Stimulated activated naive B cell treated with anti-CD40 and anti-IgM and Interleukin-4, amounts not matched to agents 10 μg/mL and 1 μg/mL and 100 μg/mL, for 72 hours (primary cell): ENCODE measurements around the gene ELAVL1.

Experiments
- ATAC-seq, 2 donors: fragments of 150-1000 bp; cut with Tn5 transposase; replicated peaks; 2 replicates each; pipeline ENCODE4 v1.10.0; 2021; ENCODE audit warnings: moderate library complexity in 1 of 2
- DNase-seq: peaks from one replicate; pipeline ENCODE4 v3.0.0; 2021
- H3K27ac Mint-ChIP-seq: one replicate; pipeline ENCODE4 v1.8.0; 2022; ENCODE audit warnings: mild to moderate bottlenecking, mixed read lengths
- H3K27me3 Mint-ChIP-seq, 2 donors: one replicate each; pipeline ENCODE4 v1.8.0; 2022; ENCODE audit warnings: mixed read lengths in 2 of 2
- H3K36me3 Mint-ChIP-seq, 2 donors: one replicate each; pipeline ENCODE4 v1.8.0; 2022; ENCODE audit warnings: mixed read lengths in 2 of 2, mild to moderate bottlenecking in 1 of 2
- H3K4me1 Mint-ChIP-seq, 2 donors: one replicate each; pipeline ENCODE4 v1.8.0; 2022; ENCODE audit warnings: mixed read lengths in 2 of 2, mild to moderate bottlenecking in 1 of 2
- H3K4me3 Mint-ChIP-seq, 2 donors: one replicate each; pipeline ENCODE4 v1.8.0; 2022; ENCODE audit warnings: mild to moderate bottlenecking in 2 of 2, mixed read lengths in 2 of 2, moderate library complexity in 1 of 2
- H3K9me3 Mint-ChIP-seq, 2 donors: one replicate each; pipeline ENCODE4 v1.8.0; 2022; ENCODE audit warnings: mixed read lengths in 2 of 2, mild to moderate bottlenecking in 1 of 2

ELAVL1 gene

GRCh38 chr19:7926021-7926726 lies 79.3 kb downstream of the ELAVL1 start, which contains the start of gene CTXN1:
Gene CTXN1, minus strand, starts transcription at chr19:7926135. Its CDS starts 597 bp downstream, at chr19:7925538.
- peaks cover 31 to 47% of the 10 kb centered on the region in 2 donors for H3K36me3 Mint-ChIP-seq
- peak; percentile 52 to 63 for ATAC-seq
- no peak for DNase-seq
- peaks cover 0 to 8% of the 10 kb centered on the region in 2 donors for H3K27me3 Mint-ChIP-seq
- H3K4me3 Mint-ChIP-seq, result peak within 1 kb of the TSS; percentile 83 to 84
- H3K4me1 Mint-ChIP-seq, result peaks cover 24 to 43% of the 10 kb centered on the region in 2 donors
- H3K9me3 Mint-ChIP-seq, result no peaks in the 10 kb centered on the region
- peak within 1 kb of the TSS; percentile 92 for H3K27ac Mint-ChIP-seq

DNA sequence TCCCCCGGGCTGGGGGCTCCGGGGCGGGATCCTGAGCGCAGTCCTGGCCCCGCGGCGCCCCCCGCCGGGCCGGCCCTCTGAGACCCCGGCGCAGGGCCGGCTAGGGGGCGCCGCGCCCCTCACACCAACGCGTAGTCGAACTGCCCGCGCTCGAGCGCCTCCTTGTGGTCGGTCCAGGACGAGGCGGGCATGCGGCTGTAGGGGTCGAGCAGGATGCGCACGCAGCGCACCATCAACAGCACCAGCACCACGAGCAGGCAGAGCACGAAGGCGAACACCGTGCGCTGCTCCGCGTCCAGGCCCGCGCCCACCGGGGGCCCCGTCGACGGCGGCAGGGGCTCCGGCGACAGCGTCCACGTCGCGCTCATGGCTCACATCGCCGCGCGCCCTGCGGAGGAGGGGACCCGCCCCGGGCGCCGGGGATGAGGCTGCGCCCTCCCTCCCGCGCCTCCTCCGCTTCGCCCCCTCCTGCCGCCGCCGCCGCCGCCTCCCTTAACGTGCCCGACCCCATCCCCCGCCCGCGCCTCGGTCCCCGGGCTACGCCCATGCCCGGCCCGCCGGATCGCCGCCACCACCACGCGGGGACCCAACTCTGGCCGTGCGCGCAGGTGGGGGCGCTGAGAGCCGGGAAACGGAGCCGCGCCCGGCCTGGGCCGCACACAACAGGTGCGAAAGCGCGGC lies 80.1 kb downstream of the ELAVL1 start:
- ATAC-seq (peak; percentile 43 to 51), DNase-seq (peak; percentile 63)
- Mint-ChIP-seq H3K4me3 (peak overlapping the region; percentile 83 to 84), H3K27ac (peak overlapping the region; percentile 92), H3K4me1 (peaks cover 26 to 49% of the 10 kb centered on the region in 2 donors), H3K27me3 (peaks cover 0 to 8% of the 10 kb centered on the region in 2 donors), H3K36me3 (peaks cover 31 to 39% of the 10 kb centered on the region in 2 donors), H3K9me3 (no peaks in the 10 kb centered on the region)

- Mint-ChIP-seq H3K4me3 (no peak overlapping the region), H3K27ac (no peak overlapping the region), H3K4me1 (peaks cover 31 to 54% of the 10 kb centered on the region in 2 donors), H3K36me3 (peaks cover 31 to 41% of the 10 kb centered on the region in 2 donors), H3K9me3 (no peaks in the 10 kb centered on the region), H3K27me3 (peaks cover 4 to 14% of the 10 kb centered on the region in 2 donors)
- ATAC-seq (no peak), DNase-seq (no peak)
Observed at GRCh38 chr19:7924651-7925170, 80.7 kb downstream of the ELAVL1 start.

- Mint-ChIP-seq H3K27ac (peak overlapping the region; percentile 59), H3K4me1 (peaks cover 33 to 54% of the 10 kb centered on the region in 2 donors), H3K9me3 (no peaks in the 10 kb centered on the region), H3K36me3 (peaks cover 27 to 38% of the 10 kb centered on the region in 2 donors), H3K27me3 (peaks cover 7 to 18% of the 10 kb centered on the region in 2 donors), H3K4me3 (peak overlapping the region in 1 of 2 donors; percentile 75)
- no peak for ATAC-seq
- DNase-seq, result no peak
Observed at GRCh38 chr19:7924241-7924640, 81.2 kb downstream of the ELAVL1 start.

DNA sequence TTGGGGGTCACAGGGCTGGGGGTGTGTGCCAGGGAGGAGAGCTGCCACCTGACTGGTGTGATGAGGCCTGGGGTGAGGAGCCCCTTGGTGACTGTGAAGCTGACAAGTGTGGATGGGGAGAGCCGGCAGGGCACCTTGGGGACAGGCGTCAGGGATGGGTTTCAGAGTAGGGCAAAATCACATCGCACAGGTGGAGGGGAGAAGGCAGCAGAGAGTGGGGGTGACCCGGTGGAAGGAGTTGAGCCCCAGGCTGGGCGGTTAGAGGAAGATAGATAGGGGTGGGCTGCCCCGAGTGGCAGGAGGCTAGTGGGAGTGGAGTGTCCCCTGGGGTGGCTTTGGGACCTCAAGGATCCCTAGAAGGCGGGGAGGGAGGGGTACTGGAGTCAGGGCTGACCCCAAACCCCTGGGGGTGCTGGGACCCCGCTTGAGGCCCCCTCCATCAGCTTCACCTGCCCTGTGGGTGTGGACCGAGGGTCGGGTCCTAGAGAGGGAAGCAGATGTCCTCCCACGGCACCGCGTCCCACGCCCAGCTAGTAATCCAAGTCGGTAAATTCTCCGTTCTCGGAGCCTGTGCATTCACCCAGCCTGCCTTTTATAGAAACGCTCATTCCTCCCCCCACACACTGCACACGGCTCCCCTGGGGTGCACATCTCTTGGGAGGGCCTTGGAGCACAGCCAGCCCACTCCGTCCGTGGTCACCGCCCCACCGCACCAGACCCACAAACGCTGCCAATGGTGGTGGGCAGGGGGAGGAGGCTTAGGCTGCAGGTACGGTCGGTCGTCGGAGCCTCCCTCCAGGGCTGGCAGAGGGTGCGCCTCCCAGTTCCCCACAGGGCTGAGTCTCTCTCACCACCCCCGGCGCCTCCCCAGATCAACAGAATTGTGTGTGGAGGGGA lies 81.9 kb downstream of the ELAVL1 start:
- DNase-seq (no peak), ATAC-seq (no peak)
- H3K4me3 Mint-ChIP-seq, result no peak overlapping the region
- peaks cover 8 to 25% of the 10 kb centered on the region in 2 donors for H3K27me3 Mint-ChIP-seq
- H3K27ac Mint-ChIP-seq, result peak overlapping the region; percentile 63
- H3K4me1 Mint-ChIP-seq, result peaks cover 33 to 52% of the 10 kb centered on the region in 2 donors
- no peaks in the 10 kb centered on the region for H3K9me3 Mint-ChIP-seq
- peaks cover 22 to 33% of the 10 kb centered on the region in 2 donors for H3K36me3 Mint-ChIP-seq

DNA sequence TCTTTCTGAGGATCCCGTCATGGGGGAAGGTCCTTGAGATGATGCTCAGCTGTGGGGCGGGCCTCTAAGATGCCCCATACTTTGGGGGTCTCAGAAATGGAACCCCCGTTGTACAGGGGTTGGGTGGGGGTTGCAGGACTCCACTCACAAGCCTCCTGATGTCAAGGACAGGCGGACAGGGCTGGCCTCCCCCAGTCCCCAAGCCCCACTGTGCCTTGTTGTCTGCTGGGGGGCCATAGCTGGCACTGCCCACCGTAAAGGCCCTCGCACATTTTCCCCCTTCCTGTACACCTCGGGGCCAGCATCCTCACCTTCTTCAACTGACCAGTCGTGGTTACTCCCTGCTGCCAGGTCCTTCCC lies 82.6 kb downstream of the ELAVL1 start:
- peaks cover 15 to 26% of the 10 kb centered on the region in 2 donors for H3K36me3 Mint-ChIP-seq
- H3K27ac Mint-ChIP-seq, result peak overlapping the region; percentile 63
- H3K9me3 Mint-ChIP-seq, result no peaks in the 10 kb centered on the region
- no peak for ATAC-seq
- no peak for DNase-seq
- peaks cover 33 to 52% of the 10 kb centered on the region in 2 donors for H3K4me1 Mint-ChIP-seq
- no peak overlapping the region for H3K4me3 Mint-ChIP-seq
- peaks cover 13 to 32% of the 10 kb centered on the region in 2 donors for H3K27me3 Mint-ChIP-seq

GRCh38 chr19:7921967-7922835 lies 83.2 kb downstream of the ELAVL1 start:
- no peak overlapping the region for H3K27ac Mint-ChIP-seq
- DNase-seq (no peak), ATAC-seq (no peak)
- peaks cover 34 to 54% of the 10 kb centered on the region in 2 donors for H3K4me1 Mint-ChIP-seq
- H3K27me3 Mint-ChIP-seq, result peaks cover 15 to 37% of the 10 kb centered on the region in 2 donors
- no peaks in the 10 kb centered on the region for H3K9me3 Mint-ChIP-seq
- H3K4me3 Mint-ChIP-seq, result peak overlapping the region; percentile 37 to 48
- peaks cover 15 to 22% of the 10 kb centered on the region in 2 donors for H3K36me3 Mint-ChIP-seq

GRCh38 chr19:7921302-7921966 lies 84.0 kb downstream of the ELAVL1 start:
- Mint-ChIP-seq H3K9me3 (no peaks in the 10 kb centered on the region), H3K4me1 (peaks cover 31 to 57% of the 10 kb centered on the region in 2 donors), H3K27ac (peak overlapping the region; percentile 86), H3K27me3 (peaks cover 19 to 41% of the 10 kb centered on the region in 2 donors), H3K4me3 (peak overlapping the region; percentile 87 to 89), H3K36me3 (peaks cover 12 to 19% of the 10 kb centered on the region in 2 donors)
- no peak for DNase-seq
- no peak for ATAC-seq

- Mint-ChIP-seq H3K27ac (peak overlapping the region; percentile 86), H3K36me3 (peaks cover 11 to 18% of the 10 kb centered on the region in 2 donors), H3K4me1 (peaks cover 31 to 60% of the 10 kb centered on the region in 2 donors), H3K9me3 (no peaks in the 10 kb centered on the region), H3K27me3 (peaks cover 22 to 45% of the 10 kb centered on the region in 2 donors), H3K4me3 (peak overlapping the region; percentile 87 to 89)
- DNase-seq (peak; percentile 88), ATAC-seq (peak; percentile 54 to 66)
Observed at GRCh38 chr19:7920519-7921301, 84.7 kb downstream of the ELAVL1 start.

GRCh38 chr19:7919610-7920518 lies 85.6 kb downstream of the ELAVL1 start, which contains the start of gene SNAPC2:
Gene SNAPC2, plus strand, starts transcription at chr19:7920338. Its CDS starts 29 bp downstream, at chr19:7920367.
- H3K27ac Mint-ChIP-seq, result peak within 1 kb of the TSS; percentile 87
- peaks cover 31 to 53% of the 10 kb centered on the region in 2 donors for H3K27me3 Mint-ChIP-seq
- H3K36me3 Mint-ChIP-seq, result peaks cover 10 to 18% of the 10 kb centered on the region in 2 donors
- H3K4me3 Mint-ChIP-seq, result peak within 1 kb of the TSS; percentile 87 to 89
- no peaks in the 10 kb centered on the region for H3K9me3 Mint-ChIP-seq
- ATAC-seq (peak; percentile 75 to 78), DNase-seq (peak; percentile 97)
- H3K4me1 Mint-ChIP-seq, result peaks cover 34 to 62% of the 10 kb centered on the region in 2 donors
